Fibroblast of the aortic adventitia (primary cell): ENCODE data around the gene CEP83. TPM values are rescaled to one million over a fixed set of nuclear protein-coding genes. Genes with fewer than 3 reads are reported as not detected.

ENCODE experiments used
- DNase-seq: peaks from one replicate; pipeline ENCODE4 v3.0.0-alpha.2; 2010; ENCODE audit warnings: low read depth
- H3K4me3 ChIP-seq: 2 replicates; pipeline ENCODE4 v1.5.1; 2011; ENCODE audit warnings: low read depth, mild to moderate bottlenecking, control low read depth, low read length, moderate library complexity
- CTCF ChIP-seq: IDR thresholded peaks from 2 replicates; pipeline ENCODE4 v1.5.1; 2011; ENCODE audit warnings: mild to moderate bottlenecking, low read length, control low read depth, inconsistent platforms; ENCODE audit not compliant: insufficient read depth
- total RNA-seq: library from RNA; depleted of rRNA; stranded (reverse); fragments of >200 nt; gene quantifications from 2 replicates; pipeline ENCODE4 v1.2.3, GENCODE V29; 2012; ENCODE audit warnings: low replicate concordance

Gene CEP83
- total RNA-seq, 1 donor: 15.8 TPM

- no peak overlapping the region for H3K4me3 ChIP-seq
- no peak for TF ChIP-seq CTCF
- DNase-seq: no peak
Measured at GRCh38 chr12:94498698-94499097, 39.0 kb upstream of the CEP83 start.

- no peak overlapping the region for H3K4me3 ChIP-seq
- no peak for DNase-seq
- no peak for TF ChIP-seq CTCF
Measured at GRCh38 chr12:94498073-94498472, 38.4 kb upstream of the CEP83 start.

GRCh38 chr12:94495445-94496115, 35.9 kb upstream of the CEP83 start:
- DNase-seq: no peak
- no peak for TF ChIP-seq CTCF
- no peak overlapping the region for H3K4me3 ChIP-seq

- H3K4me3 ChIP-seq: no peak overlapping the region
- no peak for TF ChIP-seq CTCF
- no peak for DNase-seq
Measured at GRCh38 chr12:94491489-94491888, 31.8 kb upstream of the CEP83 start.

GRCh38 chr12:94488463-94488862, 28.8 kb upstream of the CEP83 start:
- TF ChIP-seq CTCF: no peak
- no peak for DNase-seq

GRCh38 chr12:94481734-94482133, 22.1 kb upstream of the CEP83 start:
- no peak for DNase-seq
- H3K4me3 ChIP-seq: no peak overlapping the region
- TF ChIP-seq CTCF: no peak

More at GRCh38 chr12:94488463-94488862, 28.8 kb upstream of the CEP83 start:
- no peak overlapping the region for H3K4me3 ChIP-seq

- TF ChIP-seq CTCF: no peak
- no peak for DNase-seq
- no peak overlapping the region for H3K4me3 ChIP-seq
Measured at GRCh38 chr12:94469522-94469921, 9.9 kb upstream of the CEP83 start.
